Type B pancreatic cell (in vitro differentiated cells): ENCODE data around the gene EMP1. TPM values are rescaled to one million over a fixed set of nuclear protein-coding genes. Genes with fewer than 3 reads are reported as not detected.

Source experiments
- DNase-seq: peaks from one replicate; pipeline ENCODE4 v3.0.0; 2021; ENCODE audit warnings: mixed read lengths; ENCODE audit not compliant: unreplicated experiment; ENCODE audit errors: extremely low spot score
- H3K27ac Mint-ChIP-seq: 2 replicates; pipeline ENCODE4 v1.8.0; 2021; ENCODE audit warnings: mild to moderate bottlenecking, mixed read lengths
- H3K27me3 Mint-ChIP-seq: 2 replicates; pipeline ENCODE4 v1.8.0; 2021; ENCODE audit warnings: mixed read lengths
- H3K36me3 Mint-ChIP-seq: 2 replicates; pipeline ENCODE4 v1.8.0; 2021; ENCODE audit warnings: mixed read lengths
- H3K4me1 Mint-ChIP-seq: one replicate; pipeline ENCODE4 v1.8.0; 2021; ENCODE audit warnings: mixed read lengths; ENCODE audit not compliant: unreplicated experiment
- H3K4me3 Mint-ChIP-seq: 2 replicates; pipeline ENCODE4 v1.8.0; 2021; ENCODE audit warnings: mild to moderate bottlenecking, mixed read lengths
- H3K9me3 Mint-ChIP-seq: 2 replicates; pipeline ENCODE4 v1.8.0; 2021; ENCODE audit warnings: mixed read lengths
- total RNA-seq: library from RNA; stranded (reverse); gene quantifications from 2 replicates; pipeline ENCODE4 v1.2.1, GENCODE V29; 2021; ENCODE audit warnings: low replicate concordance
- TF ChIP-seq, protein P1 (sequence below): fragments of 200-600 bp; sonication (generic); conservative IDR thresholded peaks from 2 replicates; pipeline ENCODE4 v1.5.0; 2021; ENCODE audit warnings: antibody characterized with exemption, mild to moderate bottlenecking

The EMP1 gene
- total RNA-seq, 1 donor from 2014 or later, result 340 TPM

DNA sequence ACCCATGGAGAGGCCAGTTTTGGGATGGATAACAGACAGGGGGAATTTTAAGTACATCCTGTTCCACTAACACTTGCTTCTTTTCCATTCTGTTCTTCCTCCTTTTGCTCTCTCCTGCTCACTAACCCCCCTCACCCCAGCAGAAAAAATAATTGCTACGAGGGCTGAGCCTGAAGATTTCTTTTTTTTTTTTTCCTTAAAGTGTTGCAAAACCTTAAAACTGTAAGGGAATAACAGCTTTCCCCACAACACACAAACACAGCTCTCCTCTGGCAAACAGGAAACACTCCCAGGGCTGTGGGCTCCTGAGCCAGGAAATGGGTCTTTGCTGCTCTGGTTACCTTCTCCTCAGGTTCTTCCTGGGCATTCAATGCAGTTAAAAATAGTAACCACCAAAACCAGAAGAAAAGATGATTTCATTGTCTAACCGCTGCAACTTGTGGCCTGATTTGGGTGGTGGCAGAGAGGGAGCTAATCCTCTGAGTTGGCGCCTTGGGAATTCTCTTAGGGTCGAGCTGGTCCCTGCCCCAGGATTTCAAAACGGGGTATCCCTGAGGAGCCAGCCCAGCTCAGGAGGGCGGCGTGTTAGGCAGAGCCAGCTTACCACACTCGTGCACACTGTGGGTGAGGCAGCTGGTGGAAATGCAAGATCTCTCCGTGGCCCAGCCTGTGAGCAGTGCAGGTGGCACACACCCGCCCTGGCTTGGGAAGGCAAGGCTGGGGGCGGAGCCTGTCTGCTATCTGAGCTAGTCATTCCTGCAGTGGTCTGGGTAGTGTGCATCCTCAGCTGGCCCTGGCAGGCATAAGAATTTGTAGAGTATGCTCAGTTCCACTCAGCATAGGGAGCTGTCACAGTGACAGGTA is 17.1 kb upstream of the EMP1 start:
- DNase-seq, result no peak
- peaks cover 15% of the 10 kb centered on the region for H3K4me1 Mint-ChIP-seq
- H3K36me3 Mint-ChIP-seq, result no peaks in the 10 kb centered on the region
- H3K27ac Mint-ChIP-seq, result peak overlapping the region; percentile 91
- H3K4me3 Mint-ChIP-seq, result peak overlapping the region; percentile 37
- H3K9me3 Mint-ChIP-seq, result peaks cover 4% of the 10 kb centered on the region
- TF ChIP-seq, protein P1, sequence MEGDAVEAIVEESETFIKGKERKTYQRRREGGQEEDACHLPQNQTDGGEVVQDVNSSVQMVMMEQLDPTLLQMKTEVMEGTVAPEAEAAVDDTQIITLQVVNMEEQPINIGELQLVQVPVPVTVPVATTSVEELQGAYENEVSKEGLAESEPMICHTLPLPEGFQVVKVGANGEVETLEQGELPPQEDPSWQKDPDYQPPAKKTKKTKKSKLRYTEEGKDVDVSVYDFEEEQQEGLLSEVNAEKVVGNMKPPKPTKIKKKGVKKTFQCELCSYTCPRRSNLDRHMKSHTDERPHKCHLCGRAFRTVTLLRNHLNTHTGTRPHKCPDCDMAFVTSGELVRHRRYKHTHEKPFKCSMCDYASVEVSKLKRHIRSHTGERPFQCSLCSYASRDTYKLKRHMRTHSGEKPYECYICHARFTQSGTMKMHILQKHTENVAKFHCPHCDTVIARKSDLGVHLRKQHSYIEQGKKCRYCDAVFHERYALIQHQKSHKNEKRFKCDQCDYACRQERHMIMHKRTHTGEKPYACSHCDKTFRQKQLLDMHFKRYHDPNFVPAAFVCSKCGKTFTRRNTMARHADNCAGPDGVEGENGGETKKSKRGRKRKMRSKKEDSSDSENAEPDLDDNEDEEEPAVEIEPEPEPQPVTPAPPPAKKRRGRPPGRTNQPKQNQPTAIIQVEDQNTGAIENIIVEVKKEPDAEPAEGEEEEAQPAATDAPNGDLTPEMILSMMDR, result no peak
- H3K27me3 Mint-ChIP-seq, result peaks cover 6% of the 10 kb centered on the region

- TF ChIP-seq, protein P1, result no peak
- H3K27me3 Mint-ChIP-seq, result peaks cover 6% of the 10 kb centered on the region
- no peak overlapping the region for H3K4me3 Mint-ChIP-seq
- H3K4me1 Mint-ChIP-seq, result peaks cover 11% of the 10 kb centered on the region
- no peaks in the 10 kb centered on the region for H3K36me3 Mint-ChIP-seq
- peaks cover under 1% of the 10 kb centered on the region for H3K9me3 Mint-ChIP-seq
- no peak for DNase-seq
- H3K27ac Mint-ChIP-seq, result peak overlapping the region; percentile 40
These were observed 15.0 kb upstream of the EMP1 start for GRCh38 chr12:13181375-13182070.

DNA sequence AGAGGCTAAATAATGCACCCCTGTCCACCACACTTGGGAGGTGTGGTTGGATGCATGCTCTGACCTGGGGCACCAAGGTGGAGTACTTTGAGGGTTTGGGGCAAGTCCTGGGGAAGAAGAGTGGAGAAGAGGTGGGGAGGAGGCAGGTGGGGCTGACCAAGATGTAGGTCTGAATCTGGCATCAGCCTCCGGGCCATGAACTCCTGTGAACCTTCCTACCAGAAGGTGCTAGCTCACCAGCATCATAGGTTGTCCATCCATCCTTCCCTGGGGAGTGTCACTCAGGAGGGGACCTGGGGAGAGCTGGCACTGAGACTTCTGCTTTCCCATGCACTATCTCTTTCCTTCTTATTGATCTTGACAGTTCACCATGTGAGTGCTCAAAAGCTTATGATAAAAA is 13.6 kb upstream of the EMP1 start:
- TF ChIP-seq, protein P1, result no peak
- DNase-seq, result no peak
- H3K9me3 Mint-ChIP-seq, result peaks cover 3% of the 10 kb centered on the region
- H3K4me1 Mint-ChIP-seq, result peaks cover 11% of the 10 kb centered on the region
- peak overlapping the region; percentile 89 for H3K27ac Mint-ChIP-seq
- no peaks in the 10 kb centered on the region for H3K36me3 Mint-ChIP-seq
- H3K27me3 Mint-ChIP-seq, result peaks cover 4% of the 10 kb centered on the region
- peak overlapping the region; percentile 13 for H3K4me3 Mint-ChIP-seq

DNA sequence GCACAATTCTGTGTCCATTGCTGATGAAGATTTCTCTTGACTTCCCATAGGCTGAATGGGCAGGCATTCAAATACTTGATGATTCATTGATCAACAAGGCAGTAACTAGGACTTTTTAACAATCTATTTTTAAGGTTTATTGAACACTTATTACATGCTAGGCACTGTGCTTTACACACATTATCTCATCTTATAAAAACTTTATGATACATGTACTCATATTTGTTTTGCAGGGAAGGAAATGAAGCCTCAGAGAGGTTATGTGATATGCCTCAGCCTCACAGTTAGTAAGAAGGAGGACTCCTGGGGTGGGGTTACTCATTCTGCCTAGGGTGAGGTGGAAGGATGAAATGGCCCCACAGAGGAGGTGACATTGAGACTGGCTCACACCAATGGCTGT is 12.9 kb upstream of the EMP1 start:
- H3K36me3 Mint-ChIP-seq, result no peaks in the 10 kb centered on the region
- DNase-seq, result no peak
- H3K4me3 Mint-ChIP-seq, result no peak overlapping the region
- H3K4me1 Mint-ChIP-seq, result peaks cover 11% of the 10 kb centered on the region
- peak overlapping the region; percentile 89 for H3K27ac Mint-ChIP-seq
- H3K9me3 Mint-ChIP-seq, result peaks cover 3% of the 10 kb centered on the region
- H3K27me3 Mint-ChIP-seq, result peaks cover 3% of the 10 kb centered on the region
- TF ChIP-seq, protein P1, result no peak

- no peaks in the 10 kb centered on the region for H3K4me1 Mint-ChIP-seq
- no peak for DNase-seq
- TF ChIP-seq, protein P1, result no peak
- H3K27ac Mint-ChIP-seq, result peak overlapping the region; percentile 93
- H3K9me3 Mint-ChIP-seq, result peaks cover 8% of the 10 kb centered on the region
- no peaks in the 10 kb centered on the region for H3K36me3 Mint-ChIP-seq
- H3K4me3 Mint-ChIP-seq, result no peak overlapping the region
- H3K27me3 Mint-ChIP-seq, result no peaks in the 10 kb centered on the region
These were observed 10.2 kb upstream of the EMP1 start for GRCh38 chr12:13186302-13186701.
